ENCODE data around the gene GRB10.

Gene GRB10

GRCh38 chr7:50651271-50651989, 131.3 kb downstream of the GRB10 start:
- no peak for DNase-seq

- DNase-seq, result no peak
Measured at GRCh38 chr7:50650057-50650664, 132.5 kb downstream of the GRB10 start.

GRCh38 chr7:50649259-50649885, 133.3 kb downstream of the GRB10 start:
- DNase-seq, result no peak

- no peak for DNase-seq
Measured at GRCh38 chr7:50648570-50649169, 134.0 kb downstream of the GRB10 start.

- no peak for DNase-seq
Measured at GRCh38 chr7:50648076-50648475, 134.6 kb downstream of the GRB10 start.

- DNase-seq, result no peak
Measured at GRCh38 chr7:50647286-50647980, 135.3 kb downstream of the GRB10 start.

- no peak for DNase-seq
Measured at GRCh38 chr7:50646069-50646468, 136.6 kb downstream of the GRB10 start.

GRCh38 chr7:50645186-50645585, 137.5 kb downstream of the GRB10 start:
- DNase-seq, result no peak

GRCh38 chr7:50644586-50644985, 138.1 kb downstream of the GRB10 start:
- DNase-seq, result no peak

GRCh38 chr7:50644114-50644513, 138.6 kb downstream of the GRB10 start:
- DNase-seq, result no peak

GRCh38 chr7:50641442-50642405, 141.0 kb downstream of the GRB10 start:
- DNase-seq, result no peak

GRCh38 chr7:50640779-50641178, 141.9 kb downstream of the GRB10 start:
- DNase-seq, result no peak

GRCh38 chr7:50640256-50640655, 142.4 kb downstream of the GRB10 start:
- no peak for DNase-seq

GRCh38 chr7:50637725-50638643, 144.7 kb downstream of the GRB10 start:
- DNase-seq, result no peak

GRCh38 chr7:50634378-50634777, 148.3 kb downstream of the GRB10 start:
- DNase-seq, result no peak

GRCh38 chr7:50633414-50633710, 149.3 kb downstream of the GRB10 start:
- no peak for DNase-seq

- DNase-seq, result peak; percentile 16
Measured at GRCh38 chr7:50632561-50633413, 149.9 kb downstream of the GRB10 start.

GRCh38 chr7:50631639-50632038, 151.1 kb downstream of the GRB10 start:
- no peak for DNase-seq

- DNase-seq, result no peak
Measured at GRCh38 chr7:50631100-50631499, 151.6 kb downstream of the GRB10 start.

- no peak for DNase-seq
Measured at GRCh38 chr7:50629238-50629901, 153.3 kb downstream of the GRB10 start.
